Tibial nerve (tissue), 4 donors: ENCODE data around the gene VSIG10L2.

Source experiments
- EP300 ChIP-seq, 2 donors: sonication (generic); formaldehyde crosslinking; IDR thresholded peaks; one replicate each; pipeline ENCODE4 v1.6.1; 2017; ENCODE audit warnings: antibody characterized with exemption in 2 of 2, mild to moderate bottlenecking in 1 of 2
- POLR2A ChIP-seq, 2 donors: fragments of 450-650 bp; IDR thresholded peaks; one replicate each; pipeline ENCODE4 v1.6.1; 2017; ENCODE audit warnings: antibody characterized with exemption in 2 of 2, mild to moderate bottlenecking in 2 of 2, moderate library complexity in 2 of 2
- TF ChIP-seq, protein P1 (sequence below), 5 experiments: fragments of 200-600 bp in 3 of 5; fragments of 450-650 bp in 2 of 5; sonication (generic) in 3 of 5; IDR thresholded peaks; one replicate each; pipeline ENCODE4 v1.5.1; 2016 to 2019; ENCODE audit warnings: antibody characterized with exemption in 5 of 5, mild to moderate bottlenecking in 3 of 5, moderate library complexity in 2 of 5

- TF ChIP-seq, protein P1, sequence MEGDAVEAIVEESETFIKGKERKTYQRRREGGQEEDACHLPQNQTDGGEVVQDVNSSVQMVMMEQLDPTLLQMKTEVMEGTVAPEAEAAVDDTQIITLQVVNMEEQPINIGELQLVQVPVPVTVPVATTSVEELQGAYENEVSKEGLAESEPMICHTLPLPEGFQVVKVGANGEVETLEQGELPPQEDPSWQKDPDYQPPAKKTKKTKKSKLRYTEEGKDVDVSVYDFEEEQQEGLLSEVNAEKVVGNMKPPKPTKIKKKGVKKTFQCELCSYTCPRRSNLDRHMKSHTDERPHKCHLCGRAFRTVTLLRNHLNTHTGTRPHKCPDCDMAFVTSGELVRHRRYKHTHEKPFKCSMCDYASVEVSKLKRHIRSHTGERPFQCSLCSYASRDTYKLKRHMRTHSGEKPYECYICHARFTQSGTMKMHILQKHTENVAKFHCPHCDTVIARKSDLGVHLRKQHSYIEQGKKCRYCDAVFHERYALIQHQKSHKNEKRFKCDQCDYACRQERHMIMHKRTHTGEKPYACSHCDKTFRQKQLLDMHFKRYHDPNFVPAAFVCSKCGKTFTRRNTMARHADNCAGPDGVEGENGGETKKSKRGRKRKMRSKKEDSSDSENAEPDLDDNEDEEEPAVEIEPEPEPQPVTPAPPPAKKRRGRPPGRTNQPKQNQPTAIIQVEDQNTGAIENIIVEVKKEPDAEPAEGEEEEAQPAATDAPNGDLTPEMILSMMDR (IDR thresholded peaks at IDR 0.05): no peak
- TF ChIP-seq POLR2A (IDR thresholded peaks at IDR 0.05) (no peak), EP300 (IDR thresholded peaks at IDR 0.05) (peak in 1 of 2 donors; percentile 28)
Observed at GRCh38 chr11:125999234-125999880, 53.5 kb downstream of the VSIG10L2 start.
